RWPE1 (cell line): ENCODE data around the gene ARHGAP24.
A peak's percentile ranks its signal among the peaks of the same experiment; 100 is the strongest.

Experiments used
- CTCF ChIA-PET: fragments of 350-600 bp; sonication (Branson Sonifier 250); formaldehyde crosslinking; extraction: SDS; loops from one replicate; lab custom pipeline; 2021; lab: Yijun Ruan, JAX
- POLR2A ChIA-PET: fragments of 400-600 bp; formaldehyde crosslinking; extraction: SDS; loops from one replicate; lab custom pipeline; 2020; ENCODE audit warnings: antibody characterized with exemption; ENCODE audit not compliant: low non-redundant PET; lab: Yijun Ruan, JAX
- DNase-seq: peaks from one replicate; pipeline ENCODE4 v3.0.0; 2012; ENCODE audit warnings: low spot score
- H3K27ac ChIP-seq: fragments of 450-650 bp; 2 replicates; pipeline ENCODE4 v1.5.1; 2017
- TF ChIP-seq, protein P1 (sequence below): fragments of 450-650 bp; conservative IDR thresholded peaks from 2 replicates; pipeline ENCODE4 v1.5.1; 2017; ENCODE audit warnings: low read depth, mild to moderate bottlenecking

ARHGAP24 gene

DNA sequence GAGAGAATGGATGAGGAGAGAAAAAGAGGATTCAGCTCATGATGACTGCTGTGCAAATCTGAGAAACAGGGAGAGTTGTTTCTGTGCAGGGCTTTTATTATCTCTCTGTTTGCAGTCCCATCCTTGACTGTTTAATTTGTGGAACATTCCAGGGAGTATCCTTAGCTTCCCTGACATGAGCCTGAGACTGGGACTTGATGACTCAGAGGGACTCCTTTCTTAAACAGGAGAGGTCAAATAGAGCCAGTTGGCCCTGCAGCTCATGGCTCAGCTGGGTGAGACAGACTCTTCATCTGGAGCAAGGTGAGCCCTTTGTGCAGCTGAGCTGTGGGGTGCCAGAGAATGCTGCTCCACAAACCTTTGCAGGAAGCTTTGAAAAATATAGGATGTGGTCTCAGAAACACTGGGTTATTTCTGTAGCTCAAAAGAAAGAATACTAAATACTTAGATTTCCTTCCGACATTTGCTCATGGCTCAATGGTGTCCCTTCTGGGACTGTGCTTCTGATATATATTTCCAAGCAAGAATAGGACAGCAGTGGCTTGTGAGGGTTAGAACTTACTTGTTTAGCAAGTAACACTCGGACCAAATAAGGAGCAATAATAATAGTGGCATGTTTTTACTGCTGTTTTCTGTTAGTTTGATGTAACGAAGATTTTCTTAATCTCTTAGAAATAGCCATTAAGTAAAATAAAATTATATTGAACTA, 14.5 kb downstream of the ARHGAP24 start:
- DNase-seq: peak; percentile 47
- POLR2A ChIA-PET: no interaction called here

DNA sequence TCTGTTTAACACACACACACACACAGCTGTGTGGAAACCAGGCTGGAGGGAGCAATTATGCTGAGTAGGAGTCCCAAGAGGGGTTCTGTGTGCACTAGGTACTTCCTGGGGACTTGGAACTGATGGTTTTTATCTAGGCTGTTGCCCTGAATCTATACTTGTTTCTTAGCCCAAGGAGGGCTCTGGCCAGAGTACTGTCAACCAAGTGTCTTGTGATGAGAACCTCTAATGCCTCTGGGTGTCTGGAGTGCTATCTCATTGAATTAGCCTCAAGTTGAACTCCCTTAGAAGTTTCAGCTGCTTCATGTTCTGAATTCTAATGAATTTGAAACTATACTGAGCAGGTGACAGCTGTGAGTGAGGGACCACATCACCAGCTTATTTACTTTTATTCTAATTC, 16.6 kb downstream of the ARHGAP24 start:
- DNase-seq: no peak
- ChIA-PET POLR2A (no interaction called here), CTCF (interaction anchor here (0.9 kb wide), 1 partner anchor 16 kb away, joined by 3 read pairs; no protein-coding TSS in a partner anchor)
- TF ChIP-seq, protein P1, sequence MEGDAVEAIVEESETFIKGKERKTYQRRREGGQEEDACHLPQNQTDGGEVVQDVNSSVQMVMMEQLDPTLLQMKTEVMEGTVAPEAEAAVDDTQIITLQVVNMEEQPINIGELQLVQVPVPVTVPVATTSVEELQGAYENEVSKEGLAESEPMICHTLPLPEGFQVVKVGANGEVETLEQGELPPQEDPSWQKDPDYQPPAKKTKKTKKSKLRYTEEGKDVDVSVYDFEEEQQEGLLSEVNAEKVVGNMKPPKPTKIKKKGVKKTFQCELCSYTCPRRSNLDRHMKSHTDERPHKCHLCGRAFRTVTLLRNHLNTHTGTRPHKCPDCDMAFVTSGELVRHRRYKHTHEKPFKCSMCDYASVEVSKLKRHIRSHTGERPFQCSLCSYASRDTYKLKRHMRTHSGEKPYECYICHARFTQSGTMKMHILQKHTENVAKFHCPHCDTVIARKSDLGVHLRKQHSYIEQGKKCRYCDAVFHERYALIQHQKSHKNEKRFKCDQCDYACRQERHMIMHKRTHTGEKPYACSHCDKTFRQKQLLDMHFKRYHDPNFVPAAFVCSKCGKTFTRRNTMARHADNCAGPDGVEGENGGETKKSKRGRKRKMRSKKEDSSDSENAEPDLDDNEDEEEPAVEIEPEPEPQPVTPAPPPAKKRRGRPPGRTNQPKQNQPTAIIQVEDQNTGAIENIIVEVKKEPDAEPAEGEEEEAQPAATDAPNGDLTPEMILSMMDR: no peak
- H3K27ac ChIP-seq: no peak overlapping the region

More for the DNA sequence above, 14.5 kb downstream of the ARHGAP24 start:
- TF ChIP-seq, protein P1: no peak
- CTCF ChIA-PET: no interaction called here
- H3K27ac ChIP-seq: peak overlapping the region; percentile 59

DNA sequence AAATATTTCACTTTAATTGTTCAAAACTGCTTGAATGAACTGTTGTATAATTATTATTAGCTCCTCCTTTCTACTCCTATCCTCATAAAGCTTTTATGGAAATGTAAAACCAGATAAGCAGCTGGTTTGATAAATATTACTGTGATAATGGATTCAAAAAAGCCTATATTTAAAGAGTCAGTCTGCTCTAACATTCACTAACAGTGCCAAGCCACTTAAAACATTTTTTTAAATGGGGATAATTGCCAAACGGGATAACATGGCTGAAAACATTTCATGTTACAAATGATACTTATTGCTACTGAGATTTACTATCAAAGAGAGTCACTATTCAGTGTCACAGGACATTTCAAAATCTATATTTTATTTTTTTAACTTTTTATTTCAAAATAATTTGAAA, 17.4 kb downstream of the ARHGAP24 start:
- no peak for DNase-seq
- ChIA-PET CTCF (no interaction called here), POLR2A (no interaction called here)
- TF ChIP-seq, protein P1: no peak
- H3K27ac ChIP-seq: no peak overlapping the region

DNA sequence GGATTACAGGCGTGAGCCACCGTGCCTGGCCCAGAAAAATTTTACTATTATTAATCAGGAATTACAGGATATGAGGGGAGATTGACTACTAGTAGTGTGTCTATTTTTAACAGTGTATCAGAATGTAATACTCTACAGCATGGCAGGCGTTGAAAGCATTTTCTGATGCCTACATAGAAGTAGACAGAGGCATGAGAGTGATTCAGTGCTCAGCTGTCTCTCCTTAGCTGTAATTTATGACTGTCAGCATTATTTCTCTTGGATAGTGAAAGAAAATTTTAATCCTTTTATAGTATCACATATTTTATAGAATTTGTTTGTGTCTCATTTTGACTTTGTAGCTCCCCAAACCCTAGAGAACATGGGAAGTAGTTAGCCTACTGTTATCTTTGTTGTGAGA, 20.7 kb downstream of the ARHGAP24 start:
- POLR2A ChIA-PET: no interaction called here

DNA sequence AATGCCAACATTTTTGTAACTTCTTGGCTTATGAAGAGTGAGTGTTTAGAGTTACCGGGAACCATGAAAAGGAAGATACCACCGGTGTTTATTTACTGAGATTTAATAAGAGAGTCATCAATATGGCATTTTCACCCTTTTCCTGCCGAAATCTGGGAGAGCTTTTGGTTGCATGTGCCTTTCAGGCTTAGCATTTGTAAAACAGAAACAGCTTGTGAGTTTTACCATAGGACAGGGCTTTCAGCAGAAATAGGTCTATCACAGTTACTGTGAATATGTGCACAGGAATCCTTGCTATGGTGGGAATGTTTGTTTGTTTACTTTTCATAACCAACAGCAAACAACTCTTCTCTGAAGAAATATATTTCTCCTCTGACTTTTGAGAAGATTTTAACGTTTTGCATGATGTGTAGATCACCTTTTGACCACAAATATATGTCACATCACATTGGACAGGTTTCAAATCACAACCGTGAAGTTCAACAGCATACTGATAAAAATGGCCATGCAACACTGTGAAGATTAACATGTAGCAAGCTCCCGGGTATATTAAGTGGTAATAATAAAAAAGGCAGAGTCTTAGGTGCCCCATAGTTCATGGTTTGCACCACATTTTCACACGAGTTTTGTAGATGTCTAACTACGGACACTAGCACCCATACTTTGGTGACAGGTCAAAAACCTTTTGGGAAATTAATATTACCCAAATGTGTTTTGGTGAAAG, 21.3 kb downstream of the ARHGAP24 start:
- no peak overlapping the region for H3K27ac ChIP-seq
- POLR2A ChIA-PET: no interaction called here
- TF ChIP-seq, protein P1: no peak
- CTCF ChIA-PET: interaction anchor here (0.6 to 0.7 kb wide), 3 partner anchors 14 to 349 kb away, joined by 3 read pairs; no protein-coding TSS in a partner anchor
- DNase-seq: peak; percentile 5

More for the DNA sequence above, 20.7 kb downstream of the ARHGAP24 start:
- peak overlapping the region; percentile 62 for H3K27ac ChIP-seq
- CTCF ChIA-PET: interaction anchor here (0.6 kb wide), 1 partner anchor 269 kb away, joined by 3 read pairs; no protein-coding TSS in a partner anchor
- DNase-seq: no peak
- TF ChIP-seq, protein P1: no peak

DNA sequence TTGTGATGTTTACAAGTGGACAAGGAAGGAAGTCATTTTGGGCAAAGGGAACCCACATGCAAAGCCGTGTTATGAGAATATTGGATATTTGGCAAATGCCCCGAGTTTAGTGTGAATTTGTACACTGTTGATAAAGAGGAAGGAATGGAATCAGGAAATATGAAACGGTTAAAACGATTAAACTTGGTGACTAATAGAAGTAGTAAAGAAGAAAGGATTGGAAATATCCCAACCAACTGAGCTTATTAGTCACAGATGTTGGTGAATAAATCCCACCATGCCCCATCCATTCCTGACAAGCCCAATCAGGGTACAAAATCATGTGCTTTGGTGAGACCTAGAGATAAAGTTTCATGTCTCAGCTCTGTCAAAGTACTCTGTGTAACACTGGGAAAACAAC, 22.0 kb downstream of the ARHGAP24 start:
- TF ChIP-seq, protein P1: no peak
- H3K27ac ChIP-seq: peak overlapping the region; percentile 94
- ChIA-PET POLR2A (no interaction called here), CTCF (interaction anchor here (0.7 kb wide), 1 partner anchor 29 kb away, joined by 3 read pairs; no protein-coding TSS in a partner anchor)
- peak; percentile 67 for DNase-seq
